Measurements from ENCODE around the gene PTPRD.
"Not testable (repeated sequence)": the region's sequence is repeated elsewhere in the genome, so short reads cannot be mapped to it uniquely, and the experiment has no call there.

DNA sequence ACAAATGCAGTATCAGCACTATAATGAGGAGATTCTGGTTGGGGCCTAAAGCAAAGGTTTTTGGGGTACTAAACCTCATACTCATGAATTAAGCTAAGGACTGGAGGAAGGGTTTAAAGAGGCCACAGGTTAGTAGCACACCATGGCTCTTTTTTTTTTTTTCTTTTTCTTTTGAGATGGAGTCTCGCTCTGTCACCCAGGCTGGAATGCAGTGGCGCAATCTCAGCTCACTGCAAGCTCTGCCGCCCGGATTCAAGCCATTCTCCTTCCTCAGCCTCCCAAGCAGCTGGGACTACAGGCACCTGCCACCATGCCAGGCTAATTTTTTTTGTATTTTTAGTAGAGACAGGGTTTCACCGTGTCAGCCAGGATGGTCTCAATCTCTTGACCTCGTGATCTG, 1515.5 kb downstream of the PTPRD start:
- TF ChIP-seq, protein P1, sequence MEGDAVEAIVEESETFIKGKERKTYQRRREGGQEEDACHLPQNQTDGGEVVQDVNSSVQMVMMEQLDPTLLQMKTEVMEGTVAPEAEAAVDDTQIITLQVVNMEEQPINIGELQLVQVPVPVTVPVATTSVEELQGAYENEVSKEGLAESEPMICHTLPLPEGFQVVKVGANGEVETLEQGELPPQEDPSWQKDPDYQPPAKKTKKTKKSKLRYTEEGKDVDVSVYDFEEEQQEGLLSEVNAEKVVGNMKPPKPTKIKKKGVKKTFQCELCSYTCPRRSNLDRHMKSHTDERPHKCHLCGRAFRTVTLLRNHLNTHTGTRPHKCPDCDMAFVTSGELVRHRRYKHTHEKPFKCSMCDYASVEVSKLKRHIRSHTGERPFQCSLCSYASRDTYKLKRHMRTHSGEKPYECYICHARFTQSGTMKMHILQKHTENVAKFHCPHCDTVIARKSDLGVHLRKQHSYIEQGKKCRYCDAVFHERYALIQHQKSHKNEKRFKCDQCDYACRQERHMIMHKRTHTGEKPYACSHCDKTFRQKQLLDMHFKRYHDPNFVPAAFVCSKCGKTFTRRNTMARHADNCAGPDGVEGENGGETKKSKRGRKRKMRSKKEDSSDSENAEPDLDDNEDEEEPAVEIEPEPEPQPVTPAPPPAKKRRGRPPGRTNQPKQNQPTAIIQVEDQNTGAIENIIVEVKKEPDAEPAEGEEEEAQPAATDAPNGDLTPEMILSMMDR (IDR thresholded peaks at IDR 0.05) = not testable (repeated sequence)
- TF ChIP-seq EP300 (IDR thresholded peaks at IDR 0.05) = not testable (repeated sequence)

All from ovary (tissue), 3 donors.